LoVo (cell line): ENCODE results near the gene ANTXRL.
"Not testable (repeated sequence)": the region's sequence is repeated elsewhere in the genome, so short reads cannot be mapped to it uniquely, and the experiment has no call there.

Source experiments
- DNase-seq: peaks from one replicate; pipeline ENCODE4 v3.0.0-alpha.2; 2016; ENCODE audit warnings: low spot score

The ANTXRL gene

GRCh38 chr10:46294641-46295220 is 7.9 kb downstream of the ANTXRL start:
- no peak for DNase-seq

GRCh38 chr10:46295350-46296010 is 8.7 kb downstream of the ANTXRL start:
- not testable (repeated sequence) for DNase-seq

GRCh38 chr10:46296086-46296485 is 9.3 kb downstream of the ANTXRL start:
- not testable (repeated sequence) for DNase-seq

- DNase-seq: no peak
These were observed 9.9 kb downstream of the ANTXRL start for GRCh38 chr10:46296641-46297141.

GRCh38 chr10:46297406-46298204 is 10.8 kb downstream of the ANTXRL start:
- DNase-seq: no peak

GRCh38 chr10:46298477-46299285 is 11.9 kb downstream of the ANTXRL start:
- DNase-seq: no peak

- no peak for DNase-seq
These were observed 12.4 kb downstream of the ANTXRL start for GRCh38 chr10:46299286-46299535.

- no peak for DNase-seq
These were observed 13.0 kb downstream of the ANTXRL start for GRCh38 chr10:46299536-46300369.

GRCh38 chr10:46300370-46300711 is 13.5 kb downstream of the ANTXRL start:
- DNase-seq: not testable (repeated sequence)

- DNase-seq: no peak
These were observed 14.4 kb downstream of the ANTXRL start for GRCh38 chr10:46301056-46301645.

GRCh38 chr10:46301721-46302479 is 15.1 kb downstream of the ANTXRL start:
- no peak for DNase-seq

- not testable (repeated sequence) for DNase-seq
These were observed 16.1 kb downstream of the ANTXRL start for GRCh38 chr10:46302765-46303352.

GRCh38 chr10:46304062-46304461 is 17.3 kb downstream of the ANTXRL start:
- DNase-seq: no peak

- DNase-seq: not testable (repeated sequence)
These were observed 17.9 kb downstream of the ANTXRL start for GRCh38 chr10:46304671-46305070.

GRCh38 chr10:46305079-46305818 is 18.5 kb downstream of the ANTXRL start:
- DNase-seq: no peak

GRCh38 chr10:46305986-46306385 is 19.2 kb downstream of the ANTXRL start:
- DNase-seq: no peak

- DNase-seq: no peak
These were observed 19.9 kb downstream of the ANTXRL start for GRCh38 chr10:46306516-46307184.

- no peak for DNase-seq
These were observed 20.7 kb downstream of the ANTXRL start for GRCh38 chr10:46307281-46308112.
